HL-60 (cell line): Measurements from ENCODE around the gene ZNF280D.
A peak's percentile ranks its signal among the peaks of the same experiment; 100 is the strongest.

ENCODE experiments used
- DNase-seq, 2 experiments: peaks; one replicate each; pipeline ENCODE4 v3.0.0-alpha.2; 2010 to 2020; ENCODE audit warnings: low read depth in 1 of 2, low spot score in 1 of 2
- H3K27ac ChIP-seq: fragments of 250-450 bp; sonication (Bioruptor Pico); replicated peaks from 2 replicates; pipeline ENCODE4 v1.5.1; 2020; ENCODE audit warnings: mild to moderate bottlenecking, moderate library complexity
- H3K27me3 ChIP-seq: fragments of 250-450 bp; sonication (Bioruptor Pico); 2 replicates; pipeline ENCODE4 v1.5.1; 2021; ENCODE audit warnings: mild to moderate bottlenecking, moderate library complexity; ENCODE audit not compliant: insufficient read depth, poor library complexity, severe bottlenecking
- H3K4me3 ChIP-seq: replicated peaks from 2 replicates; pipeline ENCODE4 v1.5.1; 2011; ENCODE audit warnings: mild to moderate bottlenecking, control low read depth, low read length; ENCODE audit not compliant: insufficient read depth
- GABPA ChIP-seq: IDR thresholded peaks from 2 replicates; pipeline ENCODE4 v1.6.1; 2012; ENCODE audit warnings: low read depth
- POLR2AphosphoS5 ChIP-seq: IDR thresholded peaks from 2 replicates; pipeline ENCODE4 v1.6.1; 2012; ENCODE audit warnings: low read depth
- SPI1 ChIP-seq: IDR thresholded peaks from 2 replicates; pipeline ENCODE4 v1.6.1; 2012; ENCODE audit warnings: low read depth, mild to moderate bottlenecking, borderline replicate concordance
- long read RNA-seq: library from polyadenylated mRNA; unstranded; transcript quantifications from one replicate; pipeline ENCODE4 v2.0.0, GENCODE V29; 2020
- TF ChIP-seq, protein P1 (sequence below): IDR thresholded peaks from 2 replicates; pipeline ENCODE4 v1.6.1; 2012; ENCODE audit warnings: low read depth; ENCODE audit not compliant: insufficient replicate concordance
- TF ChIP-seq, protein P2 (sequence below): IDR thresholded peaks from one replicate; pipeline ENCODE4 v1.5.1; 2011; ENCODE audit warnings: low read length, control low read depth, inconsistent platforms; ENCODE audit not compliant: insufficient read depth

ZNF280D gene, protein sequence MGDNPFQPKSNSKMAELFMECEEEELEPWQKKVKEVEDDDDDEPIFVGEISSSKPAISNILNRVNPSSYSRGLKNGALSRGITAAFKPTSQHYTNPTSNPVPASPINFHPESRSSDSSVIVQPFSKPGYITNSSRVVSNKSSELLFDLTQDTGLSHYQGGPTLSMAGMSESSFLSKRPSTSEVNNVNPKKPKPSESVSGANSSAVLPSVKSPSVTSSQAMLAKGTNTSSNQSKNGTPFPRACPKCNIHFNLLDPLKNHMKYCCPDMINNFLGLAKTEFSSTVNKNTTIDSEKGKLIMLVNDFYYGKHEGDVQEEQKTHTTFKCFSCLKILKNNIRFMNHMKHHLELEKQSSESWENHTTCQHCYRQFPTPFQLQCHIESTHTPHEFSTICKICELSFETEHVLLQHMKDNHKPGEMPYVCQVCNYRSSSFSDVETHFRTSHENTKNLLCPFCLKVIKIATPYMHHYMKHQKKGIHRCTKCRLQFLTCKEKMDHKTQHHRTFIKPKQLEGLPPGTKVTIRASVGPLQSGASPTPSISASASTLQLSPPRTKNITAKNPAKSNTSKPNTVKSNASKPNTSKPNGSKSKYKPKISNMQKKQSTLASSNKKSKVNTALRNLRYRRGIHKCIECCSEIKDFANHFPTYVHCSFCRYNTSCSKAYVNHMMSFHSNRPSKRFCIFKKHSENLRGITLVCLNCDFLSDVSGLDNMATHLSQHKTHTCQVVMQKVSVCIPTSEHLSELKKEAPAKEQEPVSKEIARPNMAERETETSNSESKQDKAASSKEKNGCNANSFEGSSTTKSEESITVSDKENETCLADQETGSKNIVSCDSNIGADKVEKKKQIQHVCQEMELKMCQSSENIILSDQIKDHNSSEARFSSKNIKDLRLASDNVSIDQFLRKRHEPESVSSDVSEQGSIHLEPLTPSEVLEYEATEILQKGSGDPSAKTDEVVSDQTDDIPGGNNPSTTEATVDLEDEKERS
- long read RNA-seq, full-length matches to known transcripts = 6 of 20 reads
- long read RNA-seq, partial matches to known transcripts = 10 of 20 reads
- long read RNA-seq, other reads (novel, unspliced or antisense) = 4 of 20 reads

DNA sequence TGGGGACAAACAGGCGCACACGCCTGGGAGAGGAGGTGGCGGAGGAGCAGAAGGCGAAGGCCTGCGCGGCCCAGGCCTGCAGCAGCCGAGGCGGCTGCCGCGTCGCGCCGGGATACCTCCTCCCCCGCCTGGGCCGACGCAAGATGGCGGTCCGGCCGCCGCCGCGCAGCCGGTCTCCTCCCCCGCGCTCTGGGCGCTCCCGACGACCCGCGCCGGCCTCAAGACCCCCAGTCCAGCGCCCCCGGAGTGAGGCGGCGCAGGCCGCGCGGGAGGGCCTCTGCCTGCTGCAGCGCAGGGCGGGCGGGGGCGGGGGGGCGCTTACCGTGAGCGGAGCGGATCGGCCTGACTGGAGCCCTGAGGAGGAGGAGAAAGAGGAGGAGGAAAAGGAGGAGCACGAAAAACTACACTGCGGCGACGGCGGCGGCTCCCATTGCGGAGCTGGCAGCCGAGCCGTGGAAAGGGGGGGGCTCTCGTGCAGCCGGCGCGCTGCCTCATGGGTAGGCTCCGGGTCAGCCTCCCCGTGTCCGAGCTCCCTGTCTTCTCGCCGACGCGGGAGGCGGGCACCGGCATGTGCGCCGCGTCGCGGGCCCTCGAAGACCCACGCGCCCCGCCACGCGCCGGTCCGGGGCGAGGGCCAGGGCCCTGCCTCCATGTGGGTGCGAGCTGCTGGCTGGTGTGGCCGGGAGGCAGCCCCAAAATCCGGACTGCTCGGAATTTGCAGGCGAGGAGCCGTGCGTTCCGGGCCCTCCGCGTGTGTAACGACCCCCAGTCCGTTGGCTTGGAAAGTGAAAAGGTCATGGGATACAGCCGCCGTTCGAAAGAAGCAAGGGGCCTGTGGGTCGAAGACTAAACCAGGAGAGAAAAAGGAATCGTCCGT, at the start of gene ZNF280D:
Gene ZNF280D (minus strand): TSS at position 374 of the 877 bp plus-strand sequence. CDS start 26,400 bp downstream, outside the sequence.
- peak within 1 kb of the TSS; percentile 61 for H3K4me3 ChIP-seq
- TF ChIP-seq, protein P1, sequence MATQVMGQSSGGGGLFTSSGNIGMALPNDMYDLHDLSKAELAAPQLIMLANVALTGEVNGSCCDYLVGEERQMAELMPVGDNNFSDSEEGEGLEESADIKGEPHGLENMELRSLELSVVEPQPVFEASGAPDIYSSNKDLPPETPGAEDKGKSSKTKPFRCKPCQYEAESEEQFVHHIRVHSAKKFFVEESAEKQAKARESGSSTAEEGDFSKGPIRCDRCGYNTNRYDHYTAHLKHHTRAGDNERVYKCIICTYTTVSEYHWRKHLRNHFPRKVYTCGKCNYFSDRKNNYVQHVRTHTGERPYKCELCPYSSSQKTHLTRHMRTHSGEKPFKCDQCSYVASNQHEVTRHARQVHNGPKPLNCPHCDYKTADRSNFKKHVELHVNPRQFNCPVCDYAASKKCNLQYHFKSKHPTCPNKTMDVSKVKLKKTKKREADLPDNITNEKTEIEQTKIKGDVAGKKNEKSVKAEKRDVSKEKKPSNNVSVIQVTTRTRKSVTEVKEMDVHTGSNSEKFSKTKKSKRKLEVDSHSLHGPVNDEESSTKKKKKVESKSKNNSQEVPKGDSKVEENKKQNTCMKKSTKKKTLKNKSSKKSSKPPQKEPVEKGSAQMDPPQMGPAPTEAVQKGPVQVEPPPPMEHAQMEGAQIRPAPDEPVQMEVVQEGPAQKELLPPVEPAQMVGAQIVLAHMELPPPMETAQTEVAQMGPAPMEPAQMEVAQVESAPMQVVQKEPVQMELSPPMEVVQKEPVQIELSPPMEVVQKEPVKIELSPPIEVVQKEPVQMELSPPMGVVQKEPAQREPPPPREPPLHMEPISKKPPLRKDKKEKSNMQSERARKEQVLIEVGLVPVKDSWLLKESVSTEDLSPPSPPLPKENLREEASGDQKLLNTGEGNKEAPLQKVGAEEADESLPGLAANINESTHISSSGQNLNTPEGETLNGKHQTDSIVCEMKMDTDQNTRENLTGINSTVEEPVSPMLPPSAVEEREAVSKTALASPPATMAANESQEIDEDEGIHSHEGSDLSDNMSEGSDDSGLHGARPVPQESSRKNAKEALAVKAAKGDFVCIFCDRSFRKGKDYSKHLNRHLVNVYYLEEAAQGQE = peak; percentile 65
- TF ChIP-seq SPI1 = no peak
- H3K27ac ChIP-seq = peak within 1 kb of the TSS; percentile 89
- H3K27me3 ChIP-seq = no peaks in the 10 kb centered on the region
- DNase-seq = peak; percentile 73 to 88

DNA sequence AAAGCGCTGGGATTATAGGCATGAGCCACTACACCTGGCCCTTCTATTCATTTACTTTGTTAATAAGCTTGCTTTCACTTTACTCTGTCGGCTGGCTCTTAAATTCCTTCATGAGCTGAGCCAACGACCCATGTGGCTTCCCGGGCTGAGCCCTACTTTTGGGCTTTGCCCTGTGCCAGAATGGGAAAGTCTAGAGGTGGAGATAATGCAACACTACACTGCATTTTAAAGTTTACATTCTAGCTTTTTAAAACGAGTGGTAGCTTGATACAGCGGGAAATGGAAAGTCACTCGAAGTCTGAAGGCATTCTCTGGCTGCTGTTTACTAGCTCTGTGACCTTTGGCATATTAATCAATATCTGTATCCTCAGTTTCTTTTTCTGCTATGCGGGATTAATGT, 49.0 kb upstream of the ZNF280D start:
- DNase-seq = no peak
- no peak overlapping the region for H3K27ac ChIP-seq
- TF ChIP-seq GABPA = no peak
- TF ChIP-seq SPI1 = no peak
- TF ChIP-seq, protein P1 = no peak
- no peak for TF ChIP-seq POLR2AphosphoS5
- TF ChIP-seq, protein P2, sequence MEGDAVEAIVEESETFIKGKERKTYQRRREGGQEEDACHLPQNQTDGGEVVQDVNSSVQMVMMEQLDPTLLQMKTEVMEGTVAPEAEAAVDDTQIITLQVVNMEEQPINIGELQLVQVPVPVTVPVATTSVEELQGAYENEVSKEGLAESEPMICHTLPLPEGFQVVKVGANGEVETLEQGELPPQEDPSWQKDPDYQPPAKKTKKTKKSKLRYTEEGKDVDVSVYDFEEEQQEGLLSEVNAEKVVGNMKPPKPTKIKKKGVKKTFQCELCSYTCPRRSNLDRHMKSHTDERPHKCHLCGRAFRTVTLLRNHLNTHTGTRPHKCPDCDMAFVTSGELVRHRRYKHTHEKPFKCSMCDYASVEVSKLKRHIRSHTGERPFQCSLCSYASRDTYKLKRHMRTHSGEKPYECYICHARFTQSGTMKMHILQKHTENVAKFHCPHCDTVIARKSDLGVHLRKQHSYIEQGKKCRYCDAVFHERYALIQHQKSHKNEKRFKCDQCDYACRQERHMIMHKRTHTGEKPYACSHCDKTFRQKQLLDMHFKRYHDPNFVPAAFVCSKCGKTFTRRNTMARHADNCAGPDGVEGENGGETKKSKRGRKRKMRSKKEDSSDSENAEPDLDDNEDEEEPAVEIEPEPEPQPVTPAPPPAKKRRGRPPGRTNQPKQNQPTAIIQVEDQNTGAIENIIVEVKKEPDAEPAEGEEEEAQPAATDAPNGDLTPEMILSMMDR = no peak
- no peak overlapping the region for H3K4me3 ChIP-seq
- no peaks in the 10 kb centered on the region for H3K27me3 ChIP-seq

DNA sequence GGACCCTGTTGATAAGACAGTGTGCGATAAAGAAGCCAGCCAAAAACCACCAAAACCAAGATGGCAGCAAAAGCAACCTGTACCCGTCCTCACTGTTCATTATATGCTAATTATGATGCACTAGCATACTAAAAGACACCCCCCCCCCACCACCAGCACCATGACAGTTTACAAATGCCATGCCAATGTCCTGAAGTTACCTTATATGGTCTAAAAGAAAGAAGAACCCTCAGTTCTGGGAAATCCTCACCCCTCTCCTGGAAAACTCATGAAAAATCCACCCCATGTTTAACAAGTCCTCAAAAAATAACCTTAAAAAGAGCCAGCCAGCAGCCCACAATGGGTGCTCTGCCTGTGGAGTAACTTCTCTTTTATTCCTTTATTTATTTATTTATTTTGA, 48.4 kb upstream of the ZNF280D start:
- TF ChIP-seq, protein P2 = no peak
- TF ChIP-seq GABPA (no peak), POLR2AphosphoS5 (no peak), SPI1 (no peak)
- TF ChIP-seq, protein P1 = no peak
- no peak for DNase-seq

More for the DNA sequence above, 48.4 kb upstream of the ZNF280D start:
- H3K27me3 ChIP-seq = no peaks in the 10 kb centered on the region
- H3K4me3 ChIP-seq = no peak overlapping the region
- no peak overlapping the region for H3K27ac ChIP-seq
